SK-N-SH (cell line): ENCODE data around the gene RAB11B. TPM values are rescaled to one million over a fixed set of nuclear protein-coding genes. Genes with fewer than 3 reads are reported as not detected.

Experiments
- CTCF ChIA-PET: fragments of 300-600, 350-600 bp; formaldehyde crosslinking; extraction: SDS; loops from one replicate; lab custom pipeline; 2021; lab: Yijun Ruan, JAX
- POLR2A ChIA-PET: fragments of 350-600 bp; sonication (Branson Sonifier 250); formaldehyde crosslinking; extraction: SDS; loops from one replicate; lab custom pipeline; 2020; ENCODE audit warnings: antibody characterized with exemption, inconsistent platforms; lab: Yijun Ruan, JAX
- DNase-seq: peaks from one replicate; pipeline ENCODE4 v3.0.0; 2012
- H2AFZ ChIP-seq: fragments of 200-600 bp; sonication (generic); 2 replicates; pipeline ENCODE4 v1.8.1; 2016; ENCODE audit warnings: antibody characterized with exemption, mild to moderate bottlenecking, low read depth
- H3F3A ChIP-seq: fragments of 200-600 bp; sonication (generic); replicated peaks from 2 replicates; pipeline ENCODE3; 2016; ENCODE audit warnings: antibody characterized with exemption, mild to moderate bottlenecking; ENCODE audit not compliant: insufficient read depth
- H3K27ac ChIP-seq, 2 experiments: fragments of 200-500 bp in 1 of 2; fragments of 200-600 bp in 1 of 2; sonication (Bioruptor generic) in 1 of 2; sonication (generic), shearing (Covaris generic) in 1 of 2; 2 replicates each; pipeline versions ENCODE4 v1.5.1 to v1.6.1; 2014 to 2016; ENCODE audit warnings: low read depth in 2 of 2, inconsistent platforms in 1 of 2, low read length in 1 of 2, mild to moderate bottlenecking in 1 of 2, mixed read lengths in 1 of 2
- H3K27me3 ChIP-seq: fragments of 200-600 bp; sonication (generic), shearing (Covaris generic); 2 replicates; pipeline ENCODE4 v1.6.1; 2016; ENCODE audit warnings: mixed run types; ENCODE audit not compliant: insufficient read depth
- H3K36me3 ChIP-seq, 2 experiments: fragments of 200-500 bp in 1 of 2; fragments of 200-600 bp in 1 of 2; sonication (Bioruptor generic) in 1 of 2; sonication (generic) in 1 of 2; replicated peaks in 1 of 2; 2 replicates each; pipeline versions ENCODE3 to v1.5.1; 2014 to 2016; ENCODE audit warnings: low read length in 1 of 2, mild to moderate bottlenecking in 1 of 2; ENCODE audit not compliant: insufficient read depth in 2 of 2, control insufficient read depth in 1 of 2
- H3K4me1 ChIP-seq, 2 experiments: fragments of 200-500 bp in 1 of 2; fragments of 200-600 bp in 1 of 2; sonication (Bioruptor generic) in 1 of 2; sonication (generic), shearing (Covaris generic) in 1 of 2; 2 replicates each; pipeline versions ENCODE4 v1.5.1 to v1.6.1; 2014 to 2016; ENCODE audit warnings: low read depth in 1 of 2, low read length in 1 of 2, mixed run types in 1 of 2; ENCODE audit not compliant: insufficient read depth in 2 of 2, control insufficient read depth in 1 of 2
- H3K4me2 ChIP-seq: fragments of 200-600 bp; sonication (generic), shearing (Covaris generic); 2 replicates; pipeline ENCODE4 v1.6.1; 2017; ENCODE audit warnings: mixed run types
- H3K4me3 ChIP-seq, 2 experiments: fragments of 200-500 bp in 1 of 2; fragments of 200-600 bp in 1 of 2; sonication (Bioruptor generic) in 1 of 2; sonication (generic), shearing (Covaris generic) in 1 of 2; 2 replicates each; pipeline versions ENCODE4 v1.5.1 to v1.8.1; 2014 to 2016; ENCODE audit warnings: low read depth in 2 of 2, inconsistent platforms in 1 of 2, low read length in 1 of 2, mild to moderate bottlenecking in 1 of 2, mixed read lengths in 1 of 2, moderate library complexity in 1 of 2
- H3K79me2 ChIP-seq: fragments of 200-600 bp; sonication (generic); 2 replicates; pipeline ENCODE4 v1.8.1; 2017; ENCODE audit warnings: mild to moderate bottlenecking; ENCODE audit not compliant: insufficient read depth
- H3K9ac ChIP-seq: fragments of 200-600 bp; sonication (generic); 2 replicates; pipeline ENCODE4 v1.6.1; 2017; ENCODE audit warnings: mixed run types
- H3K9me2 ChIP-seq: fragments of 200-600 bp; sonication (generic); 2 replicates; pipeline ENCODE4 v1.6.1; 2017; ENCODE audit warnings: mixed run types
- H3K9me3 ChIP-seq: fragments of 200-600 bp; sonication (generic); 2 replicates; pipeline ENCODE4 v1.6.1; 2017; ENCODE audit warnings: mixed run types, mild to moderate bottlenecking, moderate library complexity
- H4K20me1 ChIP-seq: fragments of 200-600 bp; sonication (generic); 2 replicates; pipeline ENCODE4 v1.6.1; 2017; ENCODE audit warnings: mild to moderate bottlenecking, mixed run types; ENCODE audit not compliant: insufficient read depth
- CHD2 ChIP-seq: fragments of 150-350 bp; IDR thresholded peaks from 2 replicates; pipeline ENCODE4 v1.6.1; 2018; ENCODE audit warnings: low read length; ENCODE audit not compliant: partially characterized antibody
- ELF1 ChIP-seq: IDR thresholded peaks from 2 replicates; pipeline ENCODE4 v1.4.0; 2012
- JUND ChIP-seq: IDR thresholded peaks from 2 replicates; pipeline ENCODE4 v1.4.0; 2012
- MAX ChIP-seq: IDR thresholded peaks from 2 replicates; pipeline ENCODE4 v1.4.0; 2012; ENCODE audit warnings: low read depth
- MEF2A ChIP-seq: IDR thresholded peaks from 2 replicates; pipeline ENCODE4 v1.4.0; 2012; ENCODE audit warnings: low read depth, borderline replicate concordance
- MXI1 ChIP-seq: IDR thresholded peaks from 2 replicates; pipeline ENCODE4 v1.6.1; 2012; ENCODE audit warnings: mild to moderate bottlenecking, low read depth, low read length, improper control_type of control experiment
- NRF1 ChIP-seq: IDR thresholded peaks from 2 replicates; pipeline ENCODE4 v1.6.1; 2012; ENCODE audit warnings: low read depth, mild to moderate bottlenecking, low read length
- RCOR1 ChIP-seq: fragments of 150-350 bp; IDR thresholded peaks from 2 replicates; pipeline ENCODE4 v1.6.1; 2017; ENCODE audit warnings: antibody characterized with exemption, low read length
- RFX5 ChIP-seq: IDR thresholded peaks from 2 replicates; pipeline ENCODE4 v1.6.1; 2012; ENCODE audit warnings: mild to moderate bottlenecking, improper control_type of control experiment, low read length
- RXRA ChIP-seq: IDR thresholded peaks from 2 replicates; pipeline ENCODE4 v1.4.0; 2012; ENCODE audit warnings: low read depth, mild to moderate bottlenecking, borderline replicate concordance
- SIN3A ChIP-seq: IDR thresholded peaks from 2 replicates; pipeline ENCODE4 v1.6.1; 2012; ENCODE audit warnings: low read depth, mild to moderate bottlenecking, low read length, moderate library complexity, borderline replicate concordance
- TEAD4 ChIP-seq: IDR thresholded peaks from 2 replicates; pipeline ENCODE4 v1.4.0; 2012; ENCODE audit warnings: mild to moderate bottlenecking, borderline replicate concordance; ENCODE audit not compliant: insufficient read depth
- USF1 ChIP-seq: IDR thresholded peaks from 2 replicates; pipeline ENCODE4 v1.4.0; 2012; ENCODE audit warnings: low read depth, borderline replicate concordance
- WGBS: methylation state at CpG from one replicate; pipeline ENCODE4 v1.1.6; 2017; ENCODE audit warnings: low lambda C conversion rate; 5-methylcytosine and 5-hydroxymethylcytosine counted together
- polyA plus RNA-seq, 3 experiments: library from polyadenylated mRNA; depleted of rRNA; stranded (reverse); fragments of >200 nt; gene quantifications; 2 replicates each; pipeline ENCODE4 v1.2.3, GENCODE V29; 2012
- TF ChIP-seq, protein P1 (sequence below): fragments of 150-350 bp; IDR thresholded peaks from 2 replicates; pipeline ENCODE4 v1.6.1; 2017; ENCODE audit warnings: antibody characterized with exemption, low read length, low read depth, borderline replicate concordance
- TF ChIP-seq, protein P2 (sequence below): IDR thresholded peaks from 2 replicates; pipeline ENCODE4 v1.4.0; 2012; ENCODE audit warnings: low read depth, borderline replicate concordance

Gene RAB11B
- polyA plus RNA-seq, 1 of the 3 experiments (the other 2 are of a cell fraction): 127 TPM

GRCh38 chr19:8444677-8445487 lies 54.7 kb downstream of the RAB11B start, which contains the start of gene HNRNPM (continued):
- TF ChIP-seq USF1: peak; percentile 97
- TF ChIP-seq RXRA: no peak
- TF ChIP-seq RFX5: no peak
- TF ChIP-seq SIN3A: peak; percentile 44; the same call in 1 of the 2 replicates
- peak; percentile 92 for TF ChIP-seq NRF1
- TF ChIP-seq, protein P1, sequence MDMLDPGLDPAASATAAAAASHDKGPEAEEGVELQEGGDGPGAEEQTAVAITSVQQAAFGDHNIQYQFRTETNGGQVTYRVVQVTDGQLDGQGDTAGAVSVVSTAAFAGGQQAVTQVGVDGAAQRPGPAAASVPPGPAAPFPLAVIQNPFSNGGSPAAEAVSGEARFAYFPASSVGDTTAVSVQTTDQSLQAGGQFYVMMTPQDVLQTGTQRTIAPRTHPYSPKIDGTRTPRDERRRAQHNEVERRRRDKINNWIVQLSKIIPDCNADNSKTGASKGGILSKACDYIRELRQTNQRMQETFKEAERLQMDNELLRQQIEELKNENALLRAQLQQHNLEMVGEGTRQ: peak; percentile 90
- no peak for TF ChIP-seq JUND
- no peak for TF ChIP-seq ELF1
- TF ChIP-seq RCOR1: no peak
- no peak for TF ChIP-seq MEF2A
- TF ChIP-seq CHD2: peak; percentile 96
- no peak for TF ChIP-seq TEAD4

- peak; percentile 76 for DNase-seq
- WGBS: 3% methylated on average over 8 of the region's 45 CpGs
- peaks cover 50% of the 10 kb centered on the region for H4K20me1 ChIP-seq
Observed at GRCh38 chr19:8445488-8446001, 55.4 kb downstream of the RAB11B start.

More at GRCh38 chr19:8445488-8446001, 55.4 kb downstream of the RAB11B start:
- Histone ChIP-seq H3K4me3 (peak overlapping the region; percentile 80 to 88), H3K36me3 (peaks cover 16 to 21% of the 10 kb centered on the region in 2 experiments)
- peak; percentile 14; the same call in 1 of the 2 replicates for TF ChIP-seq MAX
- TF ChIP-seq MXI1: peak; percentile 69; the same call in 1 of the 2 replicates
- TF ChIP-seq, protein P2, sequence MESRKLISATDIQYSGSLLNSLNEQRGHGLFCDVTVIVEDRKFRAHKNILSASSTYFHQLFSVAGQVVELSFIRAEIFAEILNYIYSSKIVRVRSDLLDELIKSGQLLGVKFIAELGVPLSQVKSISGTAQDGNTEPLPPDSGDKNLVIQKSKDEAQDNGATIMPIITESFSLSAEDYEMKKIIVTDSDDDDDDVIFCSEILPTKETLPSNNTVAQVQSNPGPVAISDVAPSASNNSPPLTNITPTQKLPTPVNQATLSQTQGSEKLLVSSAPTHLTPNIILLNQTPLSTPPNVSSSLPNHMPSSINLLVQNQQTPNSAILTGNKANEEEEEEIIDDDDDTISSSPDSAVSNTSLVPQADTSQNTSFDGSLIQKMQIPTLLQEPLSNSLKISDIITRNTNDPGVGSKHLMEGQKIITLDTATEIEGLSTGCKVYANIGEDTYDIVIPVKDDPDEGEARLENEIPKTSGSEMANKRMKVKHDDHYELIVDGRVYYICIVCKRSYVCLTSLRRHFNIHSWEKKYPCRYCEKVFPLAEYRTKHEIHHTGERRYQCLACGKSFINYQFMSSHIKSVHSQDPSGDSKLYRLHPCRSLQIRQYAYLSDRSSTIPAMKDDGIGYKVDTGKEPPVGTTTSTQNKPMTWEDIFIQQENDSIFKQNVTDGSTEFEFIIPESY: no peak
- TF ChIP-seq, all 33 proteins: peak for 2
- ChIA-PET POLR2A (interaction anchor here (0.8 kb wide), 1 partner anchor 21 kb away, joined by 3 read pairs; no protein-coding TSS in a partner anchor), CTCF (interaction anchor here (1.6 to 2.4 kb wide), 3 partner anchors 12 to 92 kb away, joined by 7 read pairs; no protein-coding TSS in a partner anchor)
- peaks cover 63% of the 10 kb centered on the region for H3K79me2 ChIP-seq
- H3F3A ChIP-seq: peaks cover 26% of the 10 kb centered on the region
- H3K27ac ChIP-seq: peak overlapping the region; percentile 74 to 87; a peak in 3 of 4 replicates
- H3K9me3 ChIP-seq: no peaks in the 10 kb centered on the region
- no peaks in the 10 kb centered on the region for H3K27me3 ChIP-seq
- H3K4me2 ChIP-seq: peak overlapping the region; percentile 99
- H3K9ac ChIP-seq: peak overlapping the region; percentile 99
- no peaks in the 10 kb centered on the region for H3K9me2 ChIP-seq
- peaks cover 16 to 17% of the 10 kb centered on the region in 2 experiments; a peak in 3 of 4 replicates for H3K4me1 ChIP-seq
- no peak overlapping the region for H2AFZ ChIP-seq
